Measurements from ENCODE around the gene SHROOM3.

DNA sequence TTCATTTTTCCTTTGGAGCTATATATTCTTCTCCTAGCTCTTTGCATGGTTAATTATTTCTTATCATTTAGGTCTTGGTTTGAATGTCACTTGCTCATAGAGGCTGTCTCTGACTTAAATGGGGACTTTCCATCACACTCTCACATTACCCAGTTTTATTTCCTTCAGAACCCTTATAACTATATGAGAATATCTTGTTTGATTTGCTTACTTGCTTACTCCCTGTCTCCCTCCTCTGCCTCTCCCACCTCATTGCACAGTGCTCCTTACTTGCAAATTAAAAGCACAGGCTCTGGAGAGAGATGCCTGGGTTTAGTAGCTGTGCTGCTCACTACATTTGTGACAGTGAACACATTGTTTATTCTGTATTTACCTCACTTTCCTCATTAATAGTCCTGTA lies 288.3 kb downstream of the SHROOM3 start:
- TF ChIP-seq, protein P1, sequence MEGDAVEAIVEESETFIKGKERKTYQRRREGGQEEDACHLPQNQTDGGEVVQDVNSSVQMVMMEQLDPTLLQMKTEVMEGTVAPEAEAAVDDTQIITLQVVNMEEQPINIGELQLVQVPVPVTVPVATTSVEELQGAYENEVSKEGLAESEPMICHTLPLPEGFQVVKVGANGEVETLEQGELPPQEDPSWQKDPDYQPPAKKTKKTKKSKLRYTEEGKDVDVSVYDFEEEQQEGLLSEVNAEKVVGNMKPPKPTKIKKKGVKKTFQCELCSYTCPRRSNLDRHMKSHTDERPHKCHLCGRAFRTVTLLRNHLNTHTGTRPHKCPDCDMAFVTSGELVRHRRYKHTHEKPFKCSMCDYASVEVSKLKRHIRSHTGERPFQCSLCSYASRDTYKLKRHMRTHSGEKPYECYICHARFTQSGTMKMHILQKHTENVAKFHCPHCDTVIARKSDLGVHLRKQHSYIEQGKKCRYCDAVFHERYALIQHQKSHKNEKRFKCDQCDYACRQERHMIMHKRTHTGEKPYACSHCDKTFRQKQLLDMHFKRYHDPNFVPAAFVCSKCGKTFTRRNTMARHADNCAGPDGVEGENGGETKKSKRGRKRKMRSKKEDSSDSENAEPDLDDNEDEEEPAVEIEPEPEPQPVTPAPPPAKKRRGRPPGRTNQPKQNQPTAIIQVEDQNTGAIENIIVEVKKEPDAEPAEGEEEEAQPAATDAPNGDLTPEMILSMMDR (conservative IDR thresholded peaks at IDR 0.05 in 1 of 2, IDR thresholded peaks at IDR 0.05 in 1 of 2; ENCODE audit: extremely low read depth in 1 of 2, insufficient read depth in 1 of 2, low read depth in 1 of 2, low read length in 2 of 2), result peak in 1 of 2 donors; percentile 28
- no peak for TF ChIP-seq EZH2 (IDR thresholded peaks at IDR 0.05; ENCODE audit: borderline replicate concordance, low read length)

Data from mammary epithelial cell (primary cell).